Gastrocnemius medialis (tissue), 4 donors: ENCODE measurements around the gene ATP2A1. TPM values are rescaled to one million over a fixed set of nuclear protein-coding genes. Genes with fewer than 3 reads are reported as not detected.
"Not testable (repeated sequence)": the region's sequence is repeated elsewhere in the genome, so short reads cannot be mapped to it uniquely, and the experiment has no call there.

ENCODE experiments used
- ATAC-seq, 2 donors: fragments of 150-250 bp; one replicate each; pipeline ENCODE4 v1.9.1; 2016
- DNase-seq, 2 donors: peaks; one replicate each; pipeline ENCODE4 v3.0.0-alpha.2; 2019
- H3K27ac ChIP-seq, 4 donors: fragments of 200-600 bp; sonication (generic); 1 replicate in 1 of 4; 2 replicates in 3 of 4; pipeline ENCODE4 v1.5.1; 2016 to 2018; ENCODE audit warnings: mild to moderate bottlenecking in 2 of 4, moderate library complexity in 1 of 4
- H3K27me3 ChIP-seq, 3 donors: fragments of 200-600 bp; sonication (generic) in 2 of 3; 1 replicate in 1 of 3; 2 replicates in 2 of 3; pipeline versions ENCODE4 v1.5.1 to v1.6.0; 2016 to 2019; ENCODE audit warnings: mild to moderate bottlenecking in 1 of 3, moderate library complexity in 1 of 3
- H3K36me3 ChIP-seq, 2 donors: fragments of 200-600 bp; sonication (generic) in 1 of 2; one replicate each; pipeline ENCODE4 v1.5.1; 2017 to 2018
- H3K4me1 ChIP-seq, 2 donors: fragments of 200-600 bp; sonication (generic) in 1 of 2; one replicate each; pipeline ENCODE4 v1.5.1; 2016 to 2017; ENCODE audit warnings: mild to moderate bottlenecking in 2 of 2
- H3K4me3 ChIP-seq, 4 donors: fragments of 200-600 bp; sonication (generic) in 3 of 4; 1 replicate in 1 of 4; 2 replicates in 3 of 4; pipeline ENCODE4 v1.5.1; 2016 to 2019; ENCODE audit warnings: mild to moderate bottlenecking in 2 of 4
- H3K9me3 ChIP-seq, 3 donors: fragments of 200-600 bp; sonication (generic) in 2 of 3; 1 replicate in 1 of 3; 2 replicates in 2 of 3; pipeline ENCODE4 v1.5.1; 2016 to 2019
- CTCF ChIP-seq, 5 experiments: fragments of 450-650 bp in 3 of 5; fragments of 200-600 bp in 2 of 5; sonication (generic) in 2 of 5; IDR thresholded peaks in 4 of 5; conservative IDR thresholded peaks in 1 of 5; 1 replicate in 4 of 5; 2 replicates in 1 of 5; pipeline ENCODE4 v1.5.1; 2016 to 2019; ENCODE audit warnings: antibody characterized with exemption in 5 of 5, mild to moderate bottlenecking in 3 of 5, moderate library complexity in 3 of 5
- POLR2A ChIP-seq, 2 donors: fragments of 450-650 bp; IDR thresholded peaks; one replicate each; pipeline ENCODE4 v1.6.1; 2017; ENCODE audit warnings: antibody characterized with exemption in 2 of 2, mild to moderate bottlenecking in 2 of 2, moderate library complexity in 2 of 2
- in situ Hi-C, 4 donors: fragments of 200-750 bp; cut with MboI; loops; one replicate each; pipeline versions ENCODE4 v1.15.0 to v1.8.0; 2017; ENCODE audit warnings: low sequenced_read_pairs in 4 of 4
- intact Hi-C: fragments of 100-400 bp; cut with DNase I; formaldehyde crosslinking; loops from one replicate; pipeline ENCODE4 v1.15.1; 2023; ENCODE audit warnings: low total_unique reads
- total RNA-seq, 4 donors: library from RNA; depleted of rRNA; stranded (reverse); fragments of >200 nt; gene quantifications; one replicate each; pipeline versions ENCODE4 v1.1.0 to v1.2.3, GENCODE V29; 2016

The ATP2A1 gene
- total RNA-seq, 4 donors from 2014 or later: 380 to 909 (median 764) TPM

DNA sequence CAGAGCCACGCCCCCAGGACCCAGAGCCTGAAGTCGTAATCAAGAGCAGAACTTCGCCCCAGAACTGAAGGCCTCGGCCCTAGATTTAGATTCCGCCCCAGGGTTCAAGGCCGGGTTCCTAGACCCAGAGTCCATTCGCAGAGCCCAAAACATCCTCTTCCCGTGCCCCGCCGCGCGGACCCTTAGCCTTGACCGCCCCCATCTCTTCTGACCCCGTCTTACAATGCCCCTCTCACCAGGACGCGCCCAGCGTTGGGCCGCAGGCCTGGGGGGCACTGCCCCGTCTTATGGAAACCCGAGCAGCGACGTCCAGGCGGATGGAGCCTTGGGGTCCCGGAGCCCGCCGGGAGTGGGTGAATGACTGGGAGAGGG is 58.5 kb downstream of the ATP2A1 start:
- DNase-seq (no peak), ATAC-seq (no peak)
- peak overlapping the region in 1 of 4 donors; percentile 27 for H3K4me3 ChIP-seq
- H3K9me3 ChIP-seq: no peaks in the 10 kb centered on the region
- no peak for TF ChIP-seq POLR2A (IDR thresholded peaks at IDR 0.05)
- no peak for TF ChIP-seq CTCF (IDR thresholded peaks at IDR 0.05 in 4 of 5, conservative IDR thresholded peaks at IDR 0.05 in 1 of 5)
- H3K27ac ChIP-seq: no peak overlapping the region
- intact Hi-C loops (no loop called here), in situ Hi-C loops (no loop called here)
- no peaks in the 10 kb centered on the region for H3K4me1 ChIP-seq
- H3K36me3 ChIP-seq: no peaks in the 10 kb centered on the region
- no peaks in the 10 kb centered on the region for H3K27me3 ChIP-seq

DNA sequence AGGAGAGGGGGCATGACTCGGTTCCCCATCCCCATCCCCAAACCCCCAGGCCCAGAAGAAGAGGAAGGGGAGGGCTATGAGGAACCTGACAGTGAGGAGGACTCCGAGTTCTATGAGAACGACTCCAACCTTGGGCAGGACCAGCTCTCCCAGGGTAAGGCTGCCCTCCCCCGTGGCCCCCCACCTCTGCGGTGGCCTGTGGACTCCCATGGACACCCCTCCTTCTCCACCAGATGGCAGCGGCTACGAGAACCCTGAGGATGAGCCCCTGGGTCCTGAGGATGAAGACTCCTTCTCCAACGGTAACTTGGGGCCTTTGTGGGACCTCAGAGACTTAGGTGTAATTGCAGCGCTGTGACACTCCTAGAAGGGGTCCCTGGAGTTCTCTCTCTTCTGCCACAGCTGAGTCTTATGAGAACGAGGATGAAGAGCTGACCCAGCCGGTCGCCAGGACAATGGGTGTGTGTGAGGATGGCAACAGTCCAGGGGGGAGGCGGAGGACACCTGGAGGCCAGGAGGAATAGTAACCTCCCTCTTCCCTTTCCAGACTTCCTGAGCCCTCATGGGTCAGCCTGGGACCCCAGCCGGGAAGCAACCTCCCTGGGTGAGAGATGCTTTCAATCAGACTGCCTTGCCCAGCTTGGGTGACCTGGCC is 59.1 kb downstream of the ATP2A1 start:
- H3K4me3 ChIP-seq: no peak overlapping the region
- no peak for TF ChIP-seq CTCF (IDR thresholded peaks at IDR 0.05 in 4 of 5, conservative IDR thresholded peaks at IDR 0.05 in 1 of 5)
- no peak for TF ChIP-seq POLR2A (IDR thresholded peaks at IDR 0.05)
- intact Hi-C loops: no loop called here
- no peaks in the 10 kb centered on the region for H3K9me3 ChIP-seq
- ATAC-seq: no peak
- no peaks in the 10 kb centered on the region for H3K36me3 ChIP-seq
- no peak overlapping the region for H3K27ac ChIP-seq
- H3K27me3 ChIP-seq: no peaks in the 10 kb centered on the region
- in situ Hi-C loops: no loop called here
- H3K4me1 ChIP-seq: no peaks in the 10 kb centered on the region
- no peak for DNase-seq

GRCh38 chr16:28938721-28939120 is 60.4 kb downstream of the ATP2A1 start:
- Histone ChIP-seq H3K4me3 (no peak overlapping the region), H3K4me1 (no peaks in the 10 kb centered on the region), H3K27me3 (no peaks in the 10 kb centered on the region), H3K36me3 (no peaks in the 10 kb centered on the region), H3K9me3 (no peaks in the 10 kb centered on the region), H3K27ac (no peak overlapping the region)
- TF ChIP-seq CTCF (IDR thresholded peaks at IDR 0.05 in 4 of 5, conservative IDR thresholded peaks at IDR 0.05 in 1 of 5): no peak
- no peak for TF ChIP-seq POLR2A (IDR thresholded peaks at IDR 0.05)
- in situ Hi-C loops: no loop called here
- intact Hi-C loops: no loop called here
- DNase-seq (no peak), ATAC-seq (no peak)

DNA sequence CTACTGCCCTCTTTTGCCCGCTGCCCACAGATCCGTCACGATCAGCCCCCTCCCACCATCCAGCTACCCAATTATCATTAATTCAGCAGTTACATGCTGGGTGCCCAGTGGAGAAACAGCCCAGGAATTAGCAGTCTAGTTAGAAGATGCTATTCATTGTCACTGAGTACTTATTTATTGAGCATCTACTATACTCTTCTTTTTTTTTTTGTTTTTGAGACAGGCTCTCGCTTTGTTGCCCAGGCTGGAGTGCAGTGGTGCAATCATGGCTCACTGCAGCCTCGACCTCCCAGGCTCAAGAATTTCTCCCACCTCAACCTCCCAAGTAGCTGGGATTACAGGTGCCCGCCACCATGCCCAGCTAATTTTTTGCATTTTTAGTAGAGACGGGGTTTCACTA is 61.5 kb downstream of the ATP2A1 start:
- intact Hi-C loops, H3K27me3 ChIP-seq, H3K4me1 ChIP-seq, H3K4me3 ChIP-seq, H3K36me3 ChIP-seq, H3K27ac ChIP-seq, ATAC-seq, DNase-seq, H3K9me3 ChIP-seq: not testable (repeated sequence)
- in situ Hi-C loops: loop anchor here (10.0 kb wide), 3 partner anchors 65 to 115 kb away; partner anchors contain the start of genes SH2B1 (in 2 of the 4), ATP2A1 (in 1 of the 4) and ATXN2L (in 1 of the 4)

GRCh38 chr16:28943281-28943680 is 65.0 kb downstream of the ATP2A1 start:
- Histone ChIP-seq H3K27ac (no peak overlapping the region), H3K27me3 (no peaks in the 10 kb centered on the region), H3K9me3 (no peaks in the 10 kb centered on the region), H3K4me3 (no peak overlapping the region), H3K36me3 (no peaks in the 10 kb centered on the region), H3K4me1 (peaks cover 5 to 9% of the 10 kb centered on the region in 2 donors)
- no peak for DNase-seq
- in situ Hi-C loops: loop anchor here (10.0 kb wide), 3 partner anchors 68 to 118 kb away; partner anchors contain the start of genes SH2B1 (in 2 of the 4), ATP2A1 (in 1 of the 4) and ATXN2L (in 1 of the 4)
- ATAC-seq: no peak
- intact Hi-C loops: no loop called here
- TF ChIP-seq POLR2A (IDR thresholded peaks at IDR 0.05): no peak
- no peak for TF ChIP-seq CTCF (IDR thresholded peaks at IDR 0.05 in 4 of 5, conservative IDR thresholded peaks at IDR 0.05 in 1 of 5)
